OCI-LY7 (cell line): ENCODE measurements around the gene ADAMTS17. TPM values are rescaled to one million over a fixed set of nuclear protein-coding genes. Genes with fewer than 3 reads are reported as not detected.

Source experiments
- BruUV-seq: library from RNA; stranded (reverse); fragments of 400-500 nt; replicated peaks from 2 replicates; lab custom pipeline; 2021; lab: Mats Ljungman, UMichigan
- CTCF ChIA-PET: fragments of 300-600 bp; sonication (Branson Sonifier 250); formaldehyde crosslinking; loops from one replicate; lab custom pipeline; 2022; ENCODE audit warnings: antibody characterized with exemption; ENCODE audit not compliant: unreplicated experiment; lab: Charles Lee
- POLR2A ChIA-PET: fragments of 300-600 bp; sonication (Branson Sonifier 250); formaldehyde crosslinking; loops from one replicate; lab custom pipeline; 2022; ENCODE audit warnings: antibody characterized with exemption; lab: Charles Lee
- DNase-seq: peaks from one replicate; pipeline ENCODE4 v3.0.0-alpha.2; 2015; ENCODE audit warnings: low spot score
- H2AFZ ChIP-seq: fragments of 200-600 bp; sonication (generic), shearing (Covaris generic); 2 replicates; pipeline ENCODE4 v1.6.1; 2014; ENCODE audit warnings: mild to moderate bottlenecking, antibody characterized with exemption, low read length, moderate library complexity
- H3K27ac ChIP-seq: fragments of 200-600 bp; sonication (generic); 2 replicates; pipeline ENCODE4 v1.5.1; 2014; ENCODE audit warnings: mixed run types, low read depth, mild to moderate bottlenecking, moderate library complexity, low read length, inconsistent platforms; ENCODE audit not compliant: poor library complexity, severe bottlenecking
- H3K36me3 ChIP-seq: fragments of 200-600 bp; sonication (generic); 2 replicates; pipeline ENCODE4 v1.6.1; 2014; ENCODE audit warnings: mild to moderate bottlenecking, antibody characterized with exemption, low read length, moderate library complexity, mixed read lengths; ENCODE audit not compliant: insufficient read depth
- H3K4me1 ChIP-seq: fragments of 200-600 bp; sonication (generic); 2 replicates; pipeline ENCODE4 v1.5.1; 2014; ENCODE audit warnings: mild to moderate bottlenecking, low read length; ENCODE audit not compliant: insufficient read depth, poor library complexity, severe bottlenecking
- H3K4me2 ChIP-seq: fragments of 200-600 bp; sonication (generic); 2 replicates; pipeline ENCODE4 v1.6.1; 2014; ENCODE audit warnings: mild to moderate bottlenecking, low read length
- H3K4me3 ChIP-seq: fragments of 200-600 bp; sonication (generic); 2 replicates; pipeline ENCODE4 v1.5.1; 2014; ENCODE audit warnings: mild to moderate bottlenecking, low read depth, low read length; ENCODE audit not compliant: poor library complexity, severe bottlenecking
- H3K79me2 ChIP-seq: fragments of 200-600 bp; sonication (generic); 2 replicates; pipeline ENCODE4 v1.6.1; 2016; ENCODE audit warnings: low read depth, mild to moderate bottlenecking, low read length, moderate library complexity, mixed read lengths; ENCODE audit not compliant: insufficient read depth
- H3K9me2 ChIP-seq: fragments of 200-600 bp; sonication (generic); 2 replicates; pipeline ENCODE4 v1.6.1; 2016; ENCODE audit warnings: mild to moderate bottlenecking, low read length, mixed read lengths; ENCODE audit not compliant: insufficient read depth
- H3K9me3 ChIP-seq: fragments of 200-600 bp; sonication (generic); 2 replicates; pipeline ENCODE4 v1.6.1; 2014; ENCODE audit warnings: mild to moderate bottlenecking, mixed run types, low read length, mixed read lengths
- H4K20me1 ChIP-seq: fragments of 200-600 bp; sonication (generic); 2 replicates; pipeline ENCODE4 v1.6.1; 2014; ENCODE audit warnings: mild to moderate bottlenecking, antibody characterized with exemption, low read length, moderate library complexity, mixed read lengths; ENCODE audit not compliant: insufficient read depth
- EZH2phosphoT487 ChIP-seq: fragments of 200-600 bp; sonication (generic); IDR thresholded peaks from 2 replicates; pipeline ENCODE4 v1.6.1; 2018; ENCODE audit warnings: low read depth, borderline replicate concordance, mild to moderate bottlenecking, mixed run types, antibody characterized with exemption, low read length, moderate library complexity, mixed read lengths
- intact Hi-C: fragments of 100-400 bp; cut with micrococcal nuclease; formaldehyde crosslinking; loops from one replicate; pipeline ENCODE4 v1.10.0; 2022; ENCODE audit not compliant: unreplicated experiment
- total RNA-seq, 2 experiments: library from RNA; depleted of rRNA in 1 of 2; stranded (reverse); fragments of >200 nt in 1 of 2; shearing (Covaris generic) in 1 of 2; gene quantifications; 2 replicates each; pipeline ENCODE4 v1.2.3, GENCODE V29; 2014 to 2022
- TF ChIP-seq, protein P1 (sequence below): fragments of 200-600 bp; sonication (generic); conservative IDR thresholded peaks from 2 replicates; pipeline ENCODE4 v1.5.1; 2014; ENCODE audit warnings: mild to moderate bottlenecking, antibody characterized with exemption, low read length, moderate library complexity, mixed read lengths

ADAMTS17 gene
- total RNA-seq, 2 experiments from 2014 or later: not detected

- ChIA-PET POLR2A (no interaction called here), CTCF (no interaction called here)
- no TSS peak for BruUV-seq
- Histone ChIP-seq H2AFZ (no peak overlapping the region), H3K4me3 (no peak overlapping the region), H3K9me3 (no peaks in the 10 kb centered on the region), H4K20me1 (no peaks in the 10 kb centered on the region), H3K4me1 (no peaks in the 10 kb centered on the region), H3K79me2 (no peaks in the 10 kb centered on the region), H3K4me2 (no peak overlapping the region), H3K36me3 (no peaks in the 10 kb centered on the region), H3K9me2 (no peaks in the 10 kb centered on the region), H3K27ac (no peak overlapping the region)
- TF ChIP-seq, protein P1, sequence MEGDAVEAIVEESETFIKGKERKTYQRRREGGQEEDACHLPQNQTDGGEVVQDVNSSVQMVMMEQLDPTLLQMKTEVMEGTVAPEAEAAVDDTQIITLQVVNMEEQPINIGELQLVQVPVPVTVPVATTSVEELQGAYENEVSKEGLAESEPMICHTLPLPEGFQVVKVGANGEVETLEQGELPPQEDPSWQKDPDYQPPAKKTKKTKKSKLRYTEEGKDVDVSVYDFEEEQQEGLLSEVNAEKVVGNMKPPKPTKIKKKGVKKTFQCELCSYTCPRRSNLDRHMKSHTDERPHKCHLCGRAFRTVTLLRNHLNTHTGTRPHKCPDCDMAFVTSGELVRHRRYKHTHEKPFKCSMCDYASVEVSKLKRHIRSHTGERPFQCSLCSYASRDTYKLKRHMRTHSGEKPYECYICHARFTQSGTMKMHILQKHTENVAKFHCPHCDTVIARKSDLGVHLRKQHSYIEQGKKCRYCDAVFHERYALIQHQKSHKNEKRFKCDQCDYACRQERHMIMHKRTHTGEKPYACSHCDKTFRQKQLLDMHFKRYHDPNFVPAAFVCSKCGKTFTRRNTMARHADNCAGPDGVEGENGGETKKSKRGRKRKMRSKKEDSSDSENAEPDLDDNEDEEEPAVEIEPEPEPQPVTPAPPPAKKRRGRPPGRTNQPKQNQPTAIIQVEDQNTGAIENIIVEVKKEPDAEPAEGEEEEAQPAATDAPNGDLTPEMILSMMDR: no peak
- TF ChIP-seq EZH2phosphoT487: no peak
- DNase-seq: no peak
- intact Hi-C loops: no loop called here
Measured at GRCh38 chr15:100261302-100262240, 80.2 kb downstream of the ADAMTS17 start.

DNA sequence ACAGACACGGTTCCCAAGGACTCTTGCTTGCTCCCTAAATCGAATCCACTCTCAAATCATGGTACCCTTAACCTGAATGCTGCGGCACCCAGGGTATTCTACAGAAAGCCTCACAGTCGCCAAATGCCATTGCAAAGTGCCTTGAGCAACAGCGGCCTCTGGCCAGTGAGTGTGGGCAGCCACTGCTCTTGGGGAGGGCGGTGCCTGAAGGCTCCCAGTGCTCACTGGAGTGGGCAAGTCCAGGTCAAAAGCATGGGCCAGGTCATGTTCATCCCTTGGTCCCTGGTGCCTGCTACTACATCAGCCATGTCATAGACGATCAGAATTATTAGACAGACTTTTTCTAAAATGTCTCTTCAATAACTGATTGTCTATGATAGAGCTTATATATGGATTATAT is 82.5 kb downstream of the ADAMTS17 start:
- CTCF ChIA-PET: no interaction called here
- intact Hi-C loops: no loop called here
- Histone ChIP-seq H3K4me2 (no peak overlapping the region), H3K4me1 (no peaks in the 10 kb centered on the region), H3K9me2 (no peaks in the 10 kb centered on the region), H3K79me2 (no peaks in the 10 kb centered on the region), H4K20me1 (no peaks in the 10 kb centered on the region), H3K9me3 (no peaks in the 10 kb centered on the region), H2AFZ (no peak overlapping the region), H3K4me3 (no peak overlapping the region), H3K27ac (no peak overlapping the region), H3K36me3 (no peaks in the 10 kb centered on the region)
- POLR2A ChIA-PET: no interaction called here
- DNase-seq: no peak
- TF ChIP-seq, protein P1: no peak
- TF ChIP-seq EZH2phosphoT487: no peak
- BruUV-seq: no TSS peak
